Cardiac fibroblast (primary cell): ENCODE measurements around the gene PRAMEF15.
A peak's percentile ranks its signal among the peaks of the same experiment; 100 is the strongest.
"Not testable (repeated sequence)": the region's sequence is repeated elsewhere in the genome, so short reads cannot be mapped to it uniquely, and the experiment has no call there.

Experiments
- DNase-seq, 2 donors: peaks; one replicate each; pipeline versions ENCODE4 v3.0.0 to v3.0.0-alpha.2; 2010; ENCODE audit warnings: low read depth in 2 of 2
- H3K4me3 ChIP-seq, 2 donors: replicated peaks in 1 of 2; 1 replicate in 1 of 2; 2 replicates in 1 of 2; pipeline ENCODE4 v1.5.1; 2011; ENCODE audit warnings: low read depth in 2 of 2, low read length in 2 of 2, mild to moderate bottlenecking in 2 of 2, moderate library complexity in 1 of 2
- TF ChIP-seq, protein P1 (sequence below): IDR thresholded peaks from one replicate; pipeline ENCODE4 v1.5.1; 2011; ENCODE audit warnings: low read depth, mild to moderate bottlenecking, low read length, inconsistent platforms

The PRAMEF15 gene

DNA sequence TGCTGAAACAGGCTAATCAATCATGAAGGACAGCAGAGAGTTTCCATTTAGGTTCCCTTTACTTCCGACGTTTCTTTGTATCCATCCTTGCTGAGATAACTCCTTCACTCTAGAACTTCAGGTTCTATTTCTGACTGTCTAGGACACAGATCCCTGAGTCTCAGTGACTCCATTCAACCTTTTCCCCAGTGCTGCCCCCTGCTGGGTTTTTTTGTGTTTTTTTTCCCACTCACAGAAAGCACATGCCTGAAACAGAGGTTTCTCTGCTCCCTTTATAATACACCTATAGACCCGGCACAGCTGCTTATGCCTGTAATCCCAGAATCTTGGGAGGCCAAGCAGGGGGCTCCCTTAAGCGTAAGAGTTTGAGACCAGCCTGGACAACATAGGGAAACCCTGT, 53.2 kb downstream of the PRAMEF15 start:
- H3K4me3 ChIP-seq, DNase-seq: not testable (repeated sequence)
- TF ChIP-seq, protein P1, sequence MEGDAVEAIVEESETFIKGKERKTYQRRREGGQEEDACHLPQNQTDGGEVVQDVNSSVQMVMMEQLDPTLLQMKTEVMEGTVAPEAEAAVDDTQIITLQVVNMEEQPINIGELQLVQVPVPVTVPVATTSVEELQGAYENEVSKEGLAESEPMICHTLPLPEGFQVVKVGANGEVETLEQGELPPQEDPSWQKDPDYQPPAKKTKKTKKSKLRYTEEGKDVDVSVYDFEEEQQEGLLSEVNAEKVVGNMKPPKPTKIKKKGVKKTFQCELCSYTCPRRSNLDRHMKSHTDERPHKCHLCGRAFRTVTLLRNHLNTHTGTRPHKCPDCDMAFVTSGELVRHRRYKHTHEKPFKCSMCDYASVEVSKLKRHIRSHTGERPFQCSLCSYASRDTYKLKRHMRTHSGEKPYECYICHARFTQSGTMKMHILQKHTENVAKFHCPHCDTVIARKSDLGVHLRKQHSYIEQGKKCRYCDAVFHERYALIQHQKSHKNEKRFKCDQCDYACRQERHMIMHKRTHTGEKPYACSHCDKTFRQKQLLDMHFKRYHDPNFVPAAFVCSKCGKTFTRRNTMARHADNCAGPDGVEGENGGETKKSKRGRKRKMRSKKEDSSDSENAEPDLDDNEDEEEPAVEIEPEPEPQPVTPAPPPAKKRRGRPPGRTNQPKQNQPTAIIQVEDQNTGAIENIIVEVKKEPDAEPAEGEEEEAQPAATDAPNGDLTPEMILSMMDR = peak; percentile 4
